Pancreas (tissue), 10 donors: ENCODE measurements around the gene PERM1. TPM values are rescaled to one million over a fixed set of nuclear protein-coding genes. Genes with fewer than 3 reads are reported as not detected.

Experiments
- ATAC-seq, 4 donors: fragments of 200-7000 bp; cut with Tn5 transposase; one replicate each; pipeline versions ENCODE4 v1.8.0 to v1.9.1; 2020; ENCODE audit warnings: mild to moderate bottlenecking in 4 of 4, moderate library complexity in 4 of 4
- DNase-seq, 6 donors: peaks; one replicate each; pipeline ENCODE4 v3.0.0-alpha.2; 2020
- FAIRE-seq: peaks from 2 replicates; lab custom pipeline; 2012; peaks lifted over from hg19 to GRCh38; lab: Jason Lieb, UNC
- H3K27ac ChIP-seq, 4 donors: fragments of 200-600 bp; sonication (generic); 1 replicate in 3 of 4; 2 replicates in 1 of 4; pipeline versions ENCODE4 v1.5.0 to v1.8.0; 2020
- H3K27me3 ChIP-seq, 4 donors: fragments of 200-600 bp; one replicate each; pipeline ENCODE4 v1.8.0; 2021
- H3K36me3 ChIP-seq, 3 donors: fragments of 200-600 bp; sonication (generic) in 1 of 3; one replicate each; pipeline versions ENCODE4 v1.5.0 to v1.8.0; 2020 to 2021
- H3K4me1 ChIP-seq, 3 donors: fragments of 200-600 bp; one replicate each; pipeline ENCODE4 v1.8.0; 2021
- H3K4me3 ChIP-seq, 4 donors: fragments of 200-600 bp; sonication (generic) in 2 of 4; one replicate each; pipeline versions ENCODE4 v1.5.0 to v1.8.0; 2020 to 2021
- H3K9me3 ChIP-seq, 4 donors: fragments of 200-600 bp; one replicate each; pipeline ENCODE4 v1.8.0; 2021
- WGBS, 2 donors: extraction: QIAGEN DNeasy Blood & Tissue Kit; methylation state at CpG; one replicate each; pipeline ENCODE4 v1.1.7; 2013; 5-methylcytosine and 5-hydroxymethylcytosine counted together
- intact Hi-C, 3 donors: fragments of 100-400 bp; cut with DNase I; formaldehyde crosslinking; loops; one replicate each; pipeline versions ENCODE4 v1.11.1 to v1.14.2; 2022
- polyA plus RNA-seq, 2 donors: library from polyadenylated mRNA; stranded (reverse); fragments of 200-250 nt; gene quantifications; one replicate each; pipeline ENCODE4 v1.2.3, GENCODE V29; 2013
- total RNA-seq, 6 donors: library from RNA; stranded (reverse); fragmentation: NEBNext Ultra II Directional in 4 of 6; extraction: Animal tissue kit (Norgen Biotek cat#: 25700) in 4 of 6; gene quantifications; one replicate each; pipeline versions ENCODE4 v1.2.1 to v1.2.4, GENCODE V29; 2021 to 2023
- TF ChIP-seq, protein P1 (sequence below), 4 donors: fragments of 200-600 bp; sonication (generic) in 3 of 4; IDR thresholded peaks; one replicate each; pipeline versions ENCODE4 v1.5.0 to v1.8.0; 2021; ENCODE audit warnings: antibody characterized with exemption in 4 of 4
- donor health status: healthy with polysubstance abuse.
- donor health status: DM: no; HTN: no; CAD: no; lungs with moderate emphysema.
- donor health status: DM: no; HTN: no; CAD: no.
- donor health status: control.
- donor health status: control.
- donor health status: Bipolar disorder and iron deficiency.
- donor health status: DM: yes; HTN: yes; CAD: no.
- donor health status: DM: no; HTN: no; CAD: no.
- donor health status: DM: no; HTN: no; CAD: no.
- donor health status: DM: yes; HTN: yes; CAD: no.

Gene PERM1
- total and polyA plus RNA-seq, 8 donors: 0.04 to 0.35 (median 0.24) TPM; not detected in 4

DNA sequence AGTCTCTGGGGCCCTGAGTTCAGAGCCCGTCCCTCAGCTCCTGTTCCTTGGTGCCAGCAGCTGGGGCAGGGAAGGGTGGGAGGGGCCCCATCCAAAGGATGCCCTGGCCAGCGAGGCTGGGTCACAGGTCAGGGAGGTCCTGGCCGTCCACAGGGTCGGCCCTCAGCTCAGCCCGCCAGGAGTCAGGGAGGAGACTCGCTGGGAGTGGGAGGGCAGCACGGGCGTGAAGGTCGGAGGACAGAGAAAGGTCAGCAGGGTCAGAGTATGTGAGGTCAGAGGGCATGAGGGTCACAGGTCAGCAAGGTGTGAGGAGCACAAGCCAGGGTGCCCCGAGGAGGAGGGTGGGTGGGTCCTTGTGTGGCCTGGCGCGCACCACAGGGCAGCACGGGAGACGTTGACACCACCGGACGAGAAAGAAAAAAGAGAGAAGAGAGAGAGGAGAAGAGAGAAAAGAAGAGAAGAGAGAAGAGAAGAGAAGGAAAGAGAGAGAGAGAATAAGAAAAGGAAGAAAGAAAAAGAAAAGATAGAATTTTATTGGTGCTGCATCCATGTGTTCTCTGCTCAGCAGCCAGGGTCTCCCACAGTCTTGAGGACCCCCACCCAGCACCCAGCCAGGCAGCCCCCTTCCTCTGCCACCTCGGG is 7.1 kb downstream of the PERM1 start:
- 50 to 56% methylated on average over 17 of the region's 17 CpGs for WGBS, 2 donors
- intact Hi-C loops: loop anchor here in 1 of 3 donors (5.0 kb wide), 1 partner anchor 73 kb away; no protein-coding TSS in a partner anchor
- peak in 1 of 6 donors; percentile 71 for DNase-seq

DNA sequence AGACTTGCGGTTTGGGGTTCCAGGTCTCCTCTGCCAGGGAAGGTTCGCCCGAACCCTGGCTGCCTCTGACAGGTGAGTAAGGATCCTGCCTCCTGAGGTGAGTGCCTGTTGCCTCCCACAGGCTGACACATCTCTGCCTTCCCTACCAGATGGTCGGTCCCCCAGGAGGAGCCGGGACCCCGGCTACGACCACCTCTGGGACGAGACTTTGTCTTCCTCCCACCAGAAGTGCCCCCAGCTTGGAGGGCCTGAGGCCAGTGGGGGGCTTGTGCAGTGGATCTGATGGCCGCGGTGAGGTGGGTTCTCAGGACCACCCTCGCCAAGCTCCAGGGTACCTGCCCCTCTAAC is 7.6 kb downstream of the PERM1 start:
- Histone ChIP-seq H3K27ac (no peak overlapping the region), H3K27me3 (peaks cover 0 to 17% (median 3%) of the 10 kb centered on the region in 4 donors), H3K36me3 (no peaks in the 10 kb centered on the region), H3K4me3 (no peak overlapping the region), H3K4me1 (no peaks in the 10 kb centered on the region), H3K9me3 (no peaks in the 10 kb centered on the region)
- WGBS, 2 donors: 73 to 75% methylated on average over 10 to 11 of the region's 11 CpGs
- FAIRE-seq (no peak), ATAC-seq (no peak), DNase-seq (peak in 1 of 6 donors; percentile 61)
- intact Hi-C loops: loop anchor here in 1 of 3 donors (5.0 kb wide), 1 partner anchor 72 kb away; no protein-coding TSS in a partner anchor
- TF ChIP-seq, protein P1, sequence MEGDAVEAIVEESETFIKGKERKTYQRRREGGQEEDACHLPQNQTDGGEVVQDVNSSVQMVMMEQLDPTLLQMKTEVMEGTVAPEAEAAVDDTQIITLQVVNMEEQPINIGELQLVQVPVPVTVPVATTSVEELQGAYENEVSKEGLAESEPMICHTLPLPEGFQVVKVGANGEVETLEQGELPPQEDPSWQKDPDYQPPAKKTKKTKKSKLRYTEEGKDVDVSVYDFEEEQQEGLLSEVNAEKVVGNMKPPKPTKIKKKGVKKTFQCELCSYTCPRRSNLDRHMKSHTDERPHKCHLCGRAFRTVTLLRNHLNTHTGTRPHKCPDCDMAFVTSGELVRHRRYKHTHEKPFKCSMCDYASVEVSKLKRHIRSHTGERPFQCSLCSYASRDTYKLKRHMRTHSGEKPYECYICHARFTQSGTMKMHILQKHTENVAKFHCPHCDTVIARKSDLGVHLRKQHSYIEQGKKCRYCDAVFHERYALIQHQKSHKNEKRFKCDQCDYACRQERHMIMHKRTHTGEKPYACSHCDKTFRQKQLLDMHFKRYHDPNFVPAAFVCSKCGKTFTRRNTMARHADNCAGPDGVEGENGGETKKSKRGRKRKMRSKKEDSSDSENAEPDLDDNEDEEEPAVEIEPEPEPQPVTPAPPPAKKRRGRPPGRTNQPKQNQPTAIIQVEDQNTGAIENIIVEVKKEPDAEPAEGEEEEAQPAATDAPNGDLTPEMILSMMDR (IDR thresholded peaks at IDR 0.05): no peak

More for the DNA sequence above, 7.1 kb downstream of the PERM1 start:
- no peak for FAIRE-seq
- no peak overlapping the region for H3K4me3 ChIP-seq
- no peak overlapping the region for H3K27ac ChIP-seq
- H3K9me3 ChIP-seq: no peaks in the 10 kb centered on the region
- no peak for ATAC-seq
- H3K36me3 ChIP-seq: no peaks in the 10 kb centered on the region
- TF ChIP-seq, protein P1 (IDR thresholded peaks at IDR 0.05): no peak
- H3K4me1 ChIP-seq: no peaks in the 10 kb centered on the region
- peaks cover 0 to 17% (median 3%) of the 10 kb centered on the region in 4 donors for H3K27me3 ChIP-seq

- DNase-seq (peak in 1 of 6 donors; percentile 75), ATAC-seq (no peak), FAIRE-seq (no peak)
- Histone ChIP-seq H3K27ac (no peak overlapping the region), H3K4me3 (no peak overlapping the region), H3K27me3 (peaks cover 0 to 17% (median 3%) of the 10 kb centered on the region in 4 donors), H3K4me1 (no peaks in the 10 kb centered on the region), H3K36me3 (no peaks in the 10 kb centered on the region), H3K9me3 (no peaks in the 10 kb centered on the region)
- TF ChIP-seq, protein P1 (IDR thresholded peaks at IDR 0.05): no peak
- WGBS, 2 donors: 59 to 76% methylated on average over 27 to 28 of the region's 28 CpGs
- intact Hi-C loops: loop anchor here in 1 of 3 donors (5.0 kb wide), 1 partner anchor 71 kb away; no protein-coding TSS in a partner anchor
Observed at GRCh38 chr1:973459-974292, 8.2 kb downstream of the PERM1 start.

- DNase-seq (peak in 1 of 6 donors; percentile 66), ATAC-seq (no peak), FAIRE-seq (no peak)
- H3K27ac ChIP-seq: no peak overlapping the region
- peaks cover 0 to 17% (median 3%) of the 10 kb centered on the region in 4 donors for H3K27me3 ChIP-seq
- no peaks in the 10 kb centered on the region for H3K4me1 ChIP-seq
- WGBS, 2 donors: 73 to 82% methylated on average over 27 to 28 of the region's 28 CpGs
- intact Hi-C loops: loop anchor here in 1 of 3 donors (5.0 kb wide), 1 partner anchor 71 kb away; no protein-coding TSS in a partner anchor
- H3K36me3 ChIP-seq: no peaks in the 10 kb centered on the region
- TF ChIP-seq, protein P1 (IDR thresholded peaks at IDR 0.05): no peak
- no peak overlapping the region for H3K4me3 ChIP-seq
- H3K9me3 ChIP-seq: no peaks in the 10 kb centered on the region
Observed at GRCh38 chr1:972726-973458, 9.0 kb downstream of the PERM1 start.
